PFSK-1 (cell line): ENCODE results near the gene ZNF277.

Experiments
- FOXP2 ChIP-seq: optimal IDR thresholded peaks from 2 replicates; pipeline ENCODE3; 2011; ENCODE audit warnings: borderline replicate concordance, control low read depth, inconsistent platforms; ENCODE audit not compliant: insufficient read depth; ENCODE audit errors: extremely low read length, extremely low read depth
- POLR2AphosphoS5 ChIP-seq: IDR thresholded peaks from 2 replicates; pipeline ENCODE4 v1.6.1; 2012; ENCODE audit warnings: low read depth, mild to moderate bottlenecking, control low read depth, low read length, moderate library complexity
- REST ChIP-seq, 2 experiments: IDR thresholded peaks; 2 replicates each; pipeline versions ENCODE4 v1.6.1 to v1.8.0; 2011 to 2012; ENCODE audit warnings: low read depth in 2 of 2, low read length in 2 of 2, control low read depth in 1 of 2, inconsistent platforms in 1 of 2, mild to moderate bottlenecking in 1 of 2, moderate library complexity in 1 of 2; ENCODE audit not compliant: insufficient read depth in 1 of 2
- SIN3A ChIP-seq: IDR thresholded peaks from 2 replicates; pipeline ENCODE4 v1.6.1; 2012; ENCODE audit warnings: mild to moderate bottlenecking, low read length, moderate library complexity, borderline replicate concordance; ENCODE audit not compliant: insufficient read depth
- TAF1 ChIP-seq: IDR thresholded peaks from 2 replicates; pipeline ENCODE4 v1.6.1; 2012; ENCODE audit warnings: low read length, control low read depth, borderline replicate concordance; ENCODE audit not compliant: insufficient read depth

Gene ZNF277

GRCh38 chr7:112266595-112267270, 60.2 kb downstream of the ZNF277 start:
- TF ChIP-seq TAF1 (no peak), FOXP2 (no peak), REST (IDR thresholded peaks at IDR 0.05; ENCODE audit: insufficient read depth in 1 of 2, low read depth in 2 of 2, low read length in 2 of 2) (no peak), POLR2AphosphoS5 (no peak), SIN3A (no peak)

GRCh38 chr7:112267944-112268691, 61.6 kb downstream of the ZNF277 start:
- TF ChIP-seq TAF1 = no peak
- no peak for TF ChIP-seq FOXP2
- TF ChIP-seq SIN3A = no peak
- TF ChIP-seq REST (IDR thresholded peaks at IDR 0.05; ENCODE audit: insufficient read depth in 1 of 2, low read depth in 2 of 2, low read length in 2 of 2) = no peak
- no peak for TF ChIP-seq POLR2AphosphoS5

DNA sequence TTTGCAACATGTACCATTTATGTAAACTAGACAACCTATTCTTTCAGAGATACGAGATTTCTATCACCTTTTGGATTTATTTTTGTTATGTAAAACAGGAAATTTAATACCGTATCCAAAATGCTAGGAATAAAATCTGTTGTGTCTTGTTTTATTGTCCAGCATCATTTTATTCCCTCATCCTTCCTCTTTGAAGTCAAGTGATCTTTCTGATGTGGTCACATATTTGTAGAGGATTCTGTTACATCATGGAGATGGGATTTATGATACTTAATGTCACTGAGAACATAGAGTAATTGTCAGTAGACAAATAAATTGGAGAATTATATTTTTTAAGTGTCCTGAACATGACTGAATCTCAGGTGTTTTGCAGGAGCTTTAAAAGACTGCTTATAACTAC, 64.7 kb downstream of the ZNF277 start:
- TF ChIP-seq TAF1 (no peak), SIN3A (no peak), REST (IDR thresholded peaks at IDR 0.05; ENCODE audit: insufficient read depth in 1 of 2, low read depth in 2 of 2, low read length in 2 of 2) (no peak), POLR2AphosphoS5 (no peak), FOXP2 (no peak)

- TF ChIP-seq SIN3A = no peak
- no peak for TF ChIP-seq POLR2AphosphoS5
- TF ChIP-seq REST (IDR thresholded peaks at IDR 0.05; ENCODE audit: insufficient read depth in 1 of 2, low read depth in 2 of 2, low read length in 2 of 2) = no peak
- no peak for TF ChIP-seq FOXP2
- no peak for TF ChIP-seq TAF1
Observed at GRCh38 chr7:112272921-112273561, 66.5 kb downstream of the ZNF277 start.
